PC-9 (cell line): ENCODE measurements around the gene MEF2B. TPM values are rescaled to one million over a fixed set of nuclear protein-coding genes. Genes with fewer than 3 reads are reported as not detected.

Source experiments
- BruUV-seq: library from RNA; stranded (reverse); fragments of 400-500 nt; replicated peaks from 2 replicates; lab custom pipeline; 2021; lab: Mats Ljungman, UMichigan
- CTCF ChIA-PET: fragments of 300-600 bp; sonication (Branson Sonifier 250); formaldehyde crosslinking; loops from one replicate; lab custom pipeline; 2022; ENCODE audit warnings: antibody characterized with exemption; lab: Charles Lee
- POLR2A ChIA-PET: fragments of 300-600 bp; sonication (Branson Sonifier 250); formaldehyde crosslinking; loops from one replicate; lab custom pipeline; 2022; ENCODE audit warnings: antibody characterized with exemption; ENCODE audit not compliant: unreplicated experiment; lab: Charles Lee
- DNase-seq, 2 experiments: peaks; one replicate each; pipeline versions ENCODE4 v3.0.0 to v3.0.0-alpha.2; 2015 to 2022; ENCODE audit warnings: mixed read lengths in 1 of 2
- H2AFZ ChIP-seq: fragments of 200-600 bp; sonication (generic); 2 replicates; pipeline ENCODE4 v1.8.1; 2017; ENCODE audit warnings: antibody characterized with exemption
- H3F3A ChIP-seq: fragments of 200-600 bp; sonication (generic); 2 replicates; pipeline ENCODE4 v1.8.1; 2017; ENCODE audit warnings: antibody characterized with exemption, mild to moderate bottlenecking, low read depth; ENCODE audit not compliant: insufficient read depth
- H3K27ac ChIP-seq: fragments of 200-600 bp; sonication (generic); 2 replicates; pipeline ENCODE4 v1.6.1; 2016; ENCODE audit warnings: mixed run types
- H3K27me3 ChIP-seq: fragments of 200-600 bp; sonication (generic); 2 replicates; pipeline ENCODE4 v1.6.1; 2016; ENCODE audit warnings: low read depth, mixed run types; ENCODE audit not compliant: insufficient read depth
- H3K36me3 ChIP-seq: fragments of 200-600 bp; sonication (generic); 2 replicates; pipeline ENCODE4 v1.6.1; 2016; ENCODE audit warnings: low read depth, mixed run types
- H3K4me1 ChIP-seq: fragments of 200-600 bp; sonication (generic); replicated peaks from 2 replicates; pipeline ENCODE4 v1.6.1; 2016; ENCODE audit warnings: mixed run types; ENCODE audit not compliant: insufficient read depth
- H3K4me2 ChIP-seq: fragments of 200-600 bp; sonication (generic); 2 replicates; pipeline ENCODE4 v1.6.1; 2017; ENCODE audit warnings: mixed run types
- H3K4me3 ChIP-seq: fragments of 200-600 bp; sonication (generic); 2 replicates; pipeline ENCODE4 v1.6.1; 2016; ENCODE audit warnings: mixed run types
- H3K79me2 ChIP-seq: fragments of 200-600 bp; sonication (generic); 2 replicates; pipeline ENCODE4 v1.6.1; 2017; ENCODE audit warnings: low read depth, mixed run types
- H3K9me2 ChIP-seq: fragments of 200-600 bp; sonication (generic); 2 replicates; pipeline ENCODE4 v1.8.1; 2017; ENCODE audit warnings: mild to moderate bottlenecking; ENCODE audit not compliant: insufficient read depth
- H3K9me3 ChIP-seq: fragments of 200-600 bp; sonication (generic); 2 replicates; pipeline ENCODE4 v1.8.1; 2016; ENCODE audit warnings: low read depth; ENCODE audit not compliant: insufficient read depth
- H4K20me1 ChIP-seq: fragments of 200-600 bp; sonication (generic); 2 replicates; pipeline ENCODE4 v1.8.1; 2017; ENCODE audit not compliant: insufficient read depth
- CTCF ChIP-seq: fragments of 200-600 bp; sonication (generic); conservative IDR thresholded peaks from 2 replicates; pipeline ENCODE4 v1.6.1; 2017; ENCODE audit warnings: mixed run types, antibody characterized with exemption, mild to moderate bottlenecking, moderate library complexity
- EZH2 ChIP-seq: fragments of 200-600 bp; sonication (generic); IDR thresholded peaks from 2 replicates; pipeline ENCODE4 v1.8.0; 2017; ENCODE audit warnings: antibody characterized with exemption, low read depth
- intact Hi-C: fragments of 100-400 bp; cut with micrococcal nuclease; formaldehyde crosslinking; loops from one replicate; pipeline ENCODE4 v1.10.0; 2022; ENCODE audit not compliant: unreplicated experiment
- total RNA-seq: library from RNA; stranded (reverse); gene quantifications from 2 replicates; pipeline ENCODE4 v1.2.3, GENCODE V29; 2021

The MEF2B gene
- total RNA-seq, 1 experiment from 2014 or later: 1.8 TPM

GRCh38 chr19:19142347-19142746 lies 27.7 kb downstream of the MEF2B start:
- Histone ChIP-seq H3K79me2 (peaks cover 7% of the 10 kb centered on the region), H3K36me3 (no peaks in the 10 kb centered on the region), H3K4me1 (peaks cover 3% of the 10 kb centered on the region), H3K27me3 (no peaks in the 10 kb centered on the region), H3K9me2 (no peaks in the 10 kb centered on the region), H3K4me3 (no peak overlapping the region), H2AFZ (no peak overlapping the region), H3K9me3 (no peaks in the 10 kb centered on the region), H3F3A (peaks cover 8% of the 10 kb centered on the region; the same call in 1 of the 2 replicates), H3K27ac (no peak overlapping the region), H3K4me2 (no peak overlapping the region), H4K20me1 (no peaks in the 10 kb centered on the region)
- TF ChIP-seq CTCF (no peak), EZH2 (no peak)
- POLR2A ChIA-PET: no interaction called here
- intact Hi-C loops: no loop called here
- DNase-seq: no peak
- no TSS peak for BruUV-seq
- CTCF ChIA-PET: no interaction called here

- Histone ChIP-seq H3K4me3 (no peak overlapping the region), H3K9me2 (no peaks in the 10 kb centered on the region), H3K36me3 (no peaks in the 10 kb centered on the region), H2AFZ (no peak overlapping the region), H3K79me2 (peaks cover 12% of the 10 kb centered on the region), H3K4me2 (no peak overlapping the region), H3F3A (peaks cover 8% of the 10 kb centered on the region; the same call in 1 of the 2 replicates), H3K27me3 (no peaks in the 10 kb centered on the region), H3K27ac (no peak overlapping the region), H3K9me3 (no peaks in the 10 kb centered on the region), H4K20me1 (no peaks in the 10 kb centered on the region), H3K4me1 (peaks cover 9% of the 10 kb centered on the region)
- DNase-seq: no peak
- BruUV-seq: no TSS peak
- POLR2A ChIA-PET: no interaction called here
- CTCF ChIA-PET: interaction anchor here (0.6 kb wide), 1 partner anchor 188 kb away, joined by 21 read pairs; no protein-coding TSS in a partner anchor
- TF ChIP-seq EZH2 (no peak), CTCF (no peak)
- intact Hi-C loops: no loop called here
Observed at GRCh38 chr19:19140476-19140875, 29.6 kb downstream of the MEF2B start.

GRCh38 chr19:19139876-19140229 lies 30.2 kb downstream of the MEF2B start:
- no TSS peak for BruUV-seq
- TF ChIP-seq CTCF (peak; percentile 52; the same call in 1 of the 2 replicates), EZH2 (no peak)

More at GRCh38 chr19:19139876-19140229, 30.2 kb downstream of the MEF2B start:
- H3K4me2 ChIP-seq: no peak overlapping the region
- peaks cover 12% of the 10 kb centered on the region for H3K79me2 ChIP-seq
- H3F3A ChIP-seq: peaks cover 8% of the 10 kb centered on the region; the same call in 1 of the 2 replicates
- H3K4me3 ChIP-seq: no peak overlapping the region
- H3K9me3 ChIP-seq: no peaks in the 10 kb centered on the region
- H3K36me3 ChIP-seq: no peaks in the 10 kb centered on the region
- H3K27me3 ChIP-seq: no peaks in the 10 kb centered on the region
- no peak overlapping the region for H3K27ac ChIP-seq
- no peak overlapping the region for H2AFZ ChIP-seq
- H3K4me1 ChIP-seq: peaks cover 9% of the 10 kb centered on the region
- no peak for DNase-seq
- ChIA-PET CTCF (interaction anchor here (0.6 to 0.7 kb wide), 2 partner anchors 80 to 188 kb away, joined by 5 to 21 read pairs; no protein-coding TSS in a partner anchor), POLR2A (no interaction called here)
- intact Hi-C loops: loop anchor here (1.0 to 5.0 kb wide), 3 partner anchors 77 to 502 kb away; partner anchors contain the start of genes GMIP and SLC25A42
- H3K9me2 ChIP-seq: no peaks in the 10 kb centered on the region
- no peaks in the 10 kb centered on the region for H4K20me1 ChIP-seq
